IMR-90 (cell line): ENCODE results near the gene PAFAH2. TPM values are rescaled to one million over a fixed set of nuclear protein-coding genes. Genes with fewer than 3 reads are reported as not detected.

Experiments used
- ATAC-seq: fragments of 200-7000 bp; cut with Tn5 transposase; 2 replicates; pipeline ENCODE4 v1.9.1; 2020; ENCODE audit warnings: low read depth, mild to moderate bottlenecking, moderate library complexity
- BruUV-seq: library from RNA; stranded (reverse); fragments of 400-500 nt; replicated peaks from 2 replicates; lab custom pipeline; 2021; lab: Mats Ljungman, UMichigan
- CTCF ChIA-PET: fragments of 300-600 bp; formaldehyde crosslinking; extraction: SDS; loops from one replicate; lab custom pipeline; 2021; ENCODE audit warnings: antibody characterized with exemption; lab: Yijun Ruan, JAX
- POLR2A ChIA-PET: fragments of 300-600 bp; sonication (Branson Sonifier 250); formaldehyde crosslinking; loops from one replicate; lab custom pipeline; 2022; ENCODE audit warnings: antibody characterized with exemption; ENCODE audit not compliant: unreplicated experiment; lab: Charles Lee
- DNase-seq: peaks from one replicate; pipeline ENCODE4 v3.0.0; 2013
- H2AFZ ChIP-seq: replicated peaks from 2 replicates; pipeline ENCODE3; 2013; ENCODE audit warnings: low read length, mild to moderate bottlenecking; ENCODE audit not compliant: poor library complexity
- H2AK5ac ChIP-seq: 2 replicates; pipeline ENCODE4 v1.6.1; 2013; ENCODE audit warnings: low read depth, low read length, inconsistent platforms
- H2AK9ac ChIP-seq: replicated peaks from 2 replicates; pipeline ENCODE3; 2013; ENCODE audit warnings: mild to moderate bottlenecking, low read depth, low read length, moderate library complexity; ENCODE audit not compliant: poor library complexity
- H2BK120ac ChIP-seq: 2 replicates; pipeline ENCODE4 v1.6.1; 2013; ENCODE audit warnings: low read depth, low read length, inconsistent platforms
- H2BK15ac ChIP-seq: 3 replicates; pipeline ENCODE4 v1.6.1; 2013; ENCODE audit warnings: low read depth, low read length, inconsistent platforms
- H2BK20ac ChIP-seq: 2 replicates; pipeline ENCODE4 v1.6.1; 2013; ENCODE audit warnings: low read depth, mild to moderate bottlenecking, inconsistent platforms, low read length, moderate library complexity
- H2BK5ac ChIP-seq: 2 replicates; pipeline ENCODE4 v1.6.1; 2013; ENCODE audit warnings: mild to moderate bottlenecking, low read depth, low read length, inconsistent platforms; ENCODE audit not compliant: poor library complexity, severe bottlenecking
- H3K14ac ChIP-seq: replicated peaks from 2 replicates; pipeline ENCODE4 v1.6.1; 2013; ENCODE audit warnings: low read depth, low read length, inconsistent platforms
- H3K18ac ChIP-seq: 2 replicates; pipeline ENCODE4 v1.6.1; 2013; ENCODE audit warnings: low read depth, low read length, control low read depth
- H3K23ac ChIP-seq: 2 replicates; pipeline ENCODE4 v1.6.1; 2013; ENCODE audit warnings: low read depth, low read length, inconsistent platforms
- H3K27ac ChIP-seq: 2 replicates; pipeline ENCODE4 v1.5.1; 2013; ENCODE audit warnings: mild to moderate bottlenecking, control low read depth, low read length; ENCODE audit not compliant: insufficient read depth
- H3K27me3 ChIP-seq: 2 replicates; pipeline ENCODE4 v1.6.1; 2013; ENCODE audit warnings: low read length; ENCODE audit not compliant: control insufficient read depth, insufficient read depth
- H3K36me3 ChIP-seq: 2 replicates; pipeline ENCODE4 v1.6.1; 2013; ENCODE audit warnings: low read length, mixed read lengths; ENCODE audit not compliant: control insufficient read depth, insufficient read depth
- H3K4ac ChIP-seq: 2 replicates; pipeline ENCODE4 v1.6.1; 2013; ENCODE audit warnings: low read depth, low read length, inconsistent platforms
- H3K4me1 ChIP-seq: 2 replicates; pipeline ENCODE4 v1.6.1; 2013; ENCODE audit warnings: low read length, mixed read lengths; ENCODE audit not compliant: control insufficient read depth, insufficient read depth
- H3K4me2 ChIP-seq: 2 replicates; pipeline ENCODE4 v1.6.1; 2013; ENCODE audit warnings: low read depth, mild to moderate bottlenecking, control low read depth, low read length, moderate library complexity
- H3K4me3 ChIP-seq: 2 replicates; pipeline ENCODE4 v1.5.1; 2013; ENCODE audit warnings: low read depth, mild to moderate bottlenecking, control low read depth, low read length, moderate library complexity; ENCODE audit not compliant: insufficient read depth
- H3K56ac ChIP-seq: 2 replicates; pipeline ENCODE4 v1.6.1; 2013; ENCODE audit warnings: low read length, inconsistent platforms; ENCODE audit not compliant: insufficient read depth; ENCODE audit errors: extremely low read depth
- H3K79me1 ChIP-seq, 2 experiments: 2 replicates each; pipeline ENCODE4 v1.6.1; 2013; ENCODE audit warnings: low read length in 2 of 2, inconsistent platforms in 1 of 2, low read depth in 1 of 2
- H3K9ac ChIP-seq: 2 replicates; pipeline ENCODE4 v1.6.1; 2013; ENCODE audit warnings: low read depth, low read length, control low read depth
- H3K9me1 ChIP-seq: 2 replicates; pipeline ENCODE4 v1.6.1; 2013; ENCODE audit warnings: low read length, inconsistent platforms; ENCODE audit not compliant: insufficient read depth
- H3K9me3 ChIP-seq: 2 replicates; pipeline ENCODE4 v1.6.1; 2013; ENCODE audit warnings: low read length; ENCODE audit not compliant: control insufficient read depth, insufficient read depth
- H4K20me1 ChIP-seq: 2 replicates; pipeline ENCODE4 v1.6.1; 2013; ENCODE audit warnings: low read length, inconsistent platforms; ENCODE audit not compliant: insufficient read depth
- H4K5ac ChIP-seq: 2 replicates; pipeline ENCODE4 v1.6.1; 2013; ENCODE audit warnings: mild to moderate bottlenecking, low read depth, low read length, control low read depth
- H4K8ac ChIP-seq, 2 experiments: 2 replicates each; pipeline ENCODE4 v1.6.1; 2013; ENCODE audit warnings: low read depth in 2 of 2, low read length in 2 of 2, control low read depth in 1 of 2, inconsistent platforms in 1 of 2
- H4K91ac ChIP-seq: 2 replicates; pipeline ENCODE4 v1.6.1; 2013; ENCODE audit warnings: low read depth, low read length, inconsistent platforms; ENCODE audit not compliant: insufficient read depth
- SMC3 ChIP-seq: fragments of 150-350 bp; IDR thresholded peaks from 2 replicates; pipeline ENCODE4 v1.6.1; 2016; ENCODE audit warnings: low read depth, mild to moderate bottlenecking, antibody characterized with exemption, low read length, moderate library complexity
- whole genome bisulfite sequencing, 2 experiments: methylation state at CpG; one replicate each; pipeline versions ENCODE4 v1.1.5 to v1.1.7; 2013; ENCODE audit warnings: missing lambda C conversion rate in 2 of 2; ENCODE audit not compliant: insufficient read length in 1 of 2; ENCODE audit errors: extremely low coverage in 2 of 2; 5-methylcytosine and 5-hydroxymethylcytosine counted together
- dilution Hi-C: fragments of 300-500 bp; cut with HindIII; formaldehyde crosslinking; loops from one replicate; pipeline ENCODE4 v1.14.3; 2018; ENCODE audit warnings: low sequenced_read_pairs; ENCODE audit not compliant: unreplicated experiment
- in situ Hi-C: fragments of 300-500 bp; cut with MboI; formaldehyde crosslinking; loops from 3 replicates; pipeline ENCODE4 v1.14.3; 2019; ENCODE audit warnings: low sequenced_read_pairs, inconsistent platforms, mixed read lengths
- intact Hi-C: fragments of 100-400 bp; cut with micrococcal nuclease; formaldehyde crosslinking; loops from 2 replicates; pipeline ENCODE4 v1.10.0; 2022
- polyA plus RNA-seq, 3 experiments: library from polyadenylated mRNA; depleted of rRNA; stranded (reverse); fragments of >200 nt; gene quantifications; 2 replicates each; pipeline ENCODE4 v1.2.3, GENCODE V29; 2012; ENCODE audit warnings: low replicate concordance in 1 of 3
- total RNA-seq: library from RNA; depleted of rRNA; stranded (reverse); fragments of >200 nt; gene quantifications from 2 replicates; pipeline ENCODE4 v1.2.3, GENCODE V29; 2012

The PAFAH2 gene
- total and polyA plus RNA-seq, 2 of the 4 experiments (the other 2 are of a cell fraction) = 8.3 to 12.2 TPM

- Histone ChIP-seq H3K4ac (no peak overlapping the region), H2AK9ac (no peak overlapping the region), H3K14ac (no peak overlapping the region), H2BK15ac (no peak overlapping the region), H4K91ac (no peak overlapping the region), H2BK20ac (no peak overlapping the region), H3K23ac (no peak overlapping the region), H4K8ac (no peak overlapping the region), H4K5ac (no peak overlapping the region), H3K36me3 (no peaks in the 10 kb centered on the region), H2AK5ac (no peak overlapping the region), H3K4me3 (no peak overlapping the region), H3K9ac (no peak overlapping the region), H3K4me1 (no peaks in the 10 kb centered on the region), H3K4me2 (no peak overlapping the region), H3K9me1 (no peaks in the 10 kb centered on the region), H3K27me3 (peaks cover 75% of the 10 kb centered on the region), H3K9me3 (no peaks in the 10 kb centered on the region), H4K20me1 (no peaks in the 10 kb centered on the region), H3K56ac (no peak overlapping the region), H2BK5ac (no peak overlapping the region), H3K18ac (no peak overlapping the region), H3K79me1 (no peaks in the 10 kb centered on the region), H3K27ac (no peak overlapping the region), H2AFZ (no peak overlapping the region), H2BK120ac (no peak overlapping the region)
- no TSS peak for BruUV-seq
- DNase-seq (no peak), ATAC-seq (no peak)
- in situ Hi-C loops = loop anchor here (5.0 kb wide), 2 partner anchors 54 to 104 kb away; no protein-coding TSS in a partner anchor
- CTCF ChIA-PET = no interaction called here
- WGBS, 2 experiments = no CpG with 5 or more reads among the region's 2 CpGs
- no peak for TF ChIP-seq SMC3
- intact Hi-C loops = no loop called here
- POLR2A ChIA-PET = no interaction called here
- dilution Hi-C loops = no loop called here
Measured at GRCh38 chr1:26043765-26044164, 45.9 kb upstream of the PAFAH2 start.
